ENCODE results near the gene CCDC194.
A peak's percentile ranks its signal among the peaks of the same experiment; 100 is the strongest.

Gene CCDC194, protein sequence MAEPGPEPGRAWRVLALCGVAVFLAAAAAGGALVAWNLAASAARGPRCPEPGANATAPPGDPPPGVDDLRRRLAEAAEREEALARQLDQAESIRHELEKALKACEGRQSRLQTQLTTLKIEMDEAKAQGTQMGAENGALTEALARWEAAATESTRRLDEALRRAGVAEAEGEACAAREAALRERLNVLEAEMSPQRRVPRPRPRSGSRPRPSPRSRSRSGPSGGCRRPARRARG

DNA sequence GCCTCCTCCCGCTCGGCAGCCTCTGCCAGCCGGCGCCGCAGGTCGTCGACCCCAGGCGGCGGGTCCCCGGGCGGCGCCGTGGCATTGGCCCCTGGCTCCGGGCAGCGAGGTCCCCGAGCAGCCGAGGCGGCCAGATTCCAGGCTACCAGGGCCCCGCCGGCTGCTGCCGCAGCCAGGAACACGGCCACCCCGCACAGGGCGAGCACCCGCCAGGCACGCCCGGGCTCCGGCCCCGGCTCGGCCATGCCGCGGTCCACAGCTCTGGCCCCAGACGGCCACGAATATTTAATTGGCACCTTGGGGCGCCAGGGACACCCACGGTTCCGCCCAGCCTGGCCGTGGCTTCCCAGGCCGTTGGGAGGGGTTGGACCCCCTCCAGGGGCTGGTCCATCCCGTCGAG is at the start of gene CCDC194:
Gene CCDC194 (minus strand): TSS at position 283 of the 400 bp plus-strand sequence. CDS start 38 bp downstream, at position 245.
- no peak for DNase-seq (ENCODE audit: low read depth)

DNA sequence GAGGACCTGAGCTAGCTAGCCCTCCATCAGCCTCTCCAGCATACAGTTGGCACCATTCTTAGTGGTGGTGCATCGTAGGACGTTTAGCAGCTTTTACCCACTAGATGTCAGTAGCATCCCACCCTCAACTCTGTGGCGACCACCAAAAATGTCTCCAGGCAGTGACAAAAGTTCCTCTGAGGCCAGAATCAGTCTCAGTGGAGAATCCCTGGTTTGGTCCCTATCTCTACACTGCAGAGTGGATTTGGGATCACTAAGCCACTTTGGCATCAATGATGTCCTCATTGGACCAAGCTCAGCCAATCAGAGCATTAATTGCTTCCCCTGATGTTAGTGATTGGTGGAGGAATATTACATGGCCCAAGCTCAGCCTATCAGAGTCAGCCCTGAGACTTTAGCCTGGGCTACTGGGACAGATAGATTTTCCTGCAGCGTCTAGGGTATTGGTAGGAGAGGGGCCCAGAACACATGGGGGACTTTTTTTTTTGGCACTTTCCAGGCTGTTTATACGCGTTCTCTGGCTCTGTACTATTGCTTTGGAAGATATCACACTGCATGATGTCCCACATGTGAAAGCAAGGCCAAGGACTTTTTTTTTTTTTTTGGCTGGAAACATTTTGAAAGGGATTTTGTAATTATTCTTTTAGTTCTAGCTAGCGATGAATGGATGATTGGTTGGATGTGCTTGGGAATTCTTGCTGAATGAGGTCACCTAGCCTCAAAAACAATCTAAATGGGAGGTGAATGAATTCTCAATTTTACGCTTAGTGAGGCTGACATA is 47.4 kb upstream of the CCDC194 start:
- peak; percentile 38 for DNase-seq (ENCODE audit: low read depth)

DNA sequence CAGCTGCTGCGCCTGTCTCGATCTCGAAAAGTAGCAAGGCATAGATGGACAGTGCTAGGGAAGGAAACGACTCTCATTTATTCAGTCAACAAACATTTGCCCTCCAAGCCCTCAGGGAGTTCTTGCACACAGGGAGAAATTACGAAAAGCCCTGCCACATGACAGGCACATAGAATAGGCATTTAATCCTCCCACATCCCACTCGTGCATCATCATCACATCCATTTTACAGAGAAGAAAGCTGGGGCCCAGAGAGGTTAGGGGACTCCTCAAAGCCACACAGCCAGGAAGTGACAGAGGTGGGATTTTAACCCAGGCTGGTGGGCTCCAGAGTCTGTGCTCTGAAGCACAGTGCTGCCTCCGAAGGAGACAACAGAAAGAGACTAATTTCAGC is 42.9 kb upstream of the CCDC194 start:
- DNase-seq (ENCODE audit: low read depth) = no peak

DNA sequence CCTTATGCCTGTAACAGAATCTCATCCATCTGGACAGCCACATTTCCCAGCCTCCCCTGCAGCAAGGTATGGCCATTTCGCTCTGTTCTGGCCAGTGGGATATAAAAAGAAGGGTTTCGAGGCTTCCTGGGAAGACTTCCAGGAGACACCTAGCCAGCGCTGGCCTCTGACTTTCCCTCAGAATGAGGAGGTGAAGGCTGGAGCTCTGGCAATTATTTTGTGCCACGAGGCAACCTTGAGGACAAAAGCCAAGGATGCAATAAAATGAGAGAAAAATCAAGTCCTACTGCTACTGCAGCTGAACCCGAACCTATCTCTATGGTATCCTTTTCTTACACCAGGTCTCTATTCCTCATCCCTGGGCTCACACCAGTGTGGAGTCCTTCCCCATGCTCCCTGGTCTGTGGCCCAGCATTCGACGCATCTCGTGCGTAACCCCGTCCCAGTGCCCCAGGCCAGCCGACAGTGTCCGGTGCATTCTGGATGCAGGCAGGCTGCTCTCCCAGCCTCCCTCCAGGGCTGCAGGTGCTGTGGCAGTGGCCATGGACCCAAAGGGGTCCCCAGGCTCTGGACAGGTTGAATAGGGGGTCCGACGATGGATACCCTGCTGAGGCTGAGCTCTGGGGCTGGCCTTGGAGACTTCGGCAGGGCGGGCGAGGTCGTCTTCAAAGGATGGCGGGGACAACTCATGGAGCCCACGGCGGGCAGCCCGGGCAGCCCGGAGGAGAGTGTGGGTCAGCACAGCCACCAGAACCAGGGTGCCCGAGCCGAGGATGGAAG is 42.3 kb upstream of the CCDC194 start:
- no peak for DNase-seq (ENCODE audit: low read depth)

DNA sequence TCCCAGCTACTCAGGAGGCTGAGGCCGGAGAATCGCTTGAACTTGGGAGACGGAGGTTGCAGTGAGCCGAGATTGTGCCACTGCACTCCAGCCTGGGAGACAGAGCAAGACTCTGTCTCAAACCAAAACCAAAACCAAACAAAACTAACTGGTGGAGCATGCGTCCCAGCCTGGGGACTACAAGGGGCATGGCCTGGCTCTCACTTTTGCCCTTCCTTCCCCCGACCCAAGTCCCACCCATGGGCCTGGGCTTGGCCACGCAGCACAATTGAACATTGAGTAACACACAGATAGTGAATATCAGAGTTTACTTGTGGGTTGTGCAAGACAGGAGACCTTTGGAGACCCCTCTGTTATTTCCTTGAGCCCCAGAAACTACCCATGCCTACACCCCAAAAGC is 41.2 kb upstream of the CCDC194 start:
- DNase-seq (ENCODE audit: low read depth) = no peak

DNA sequence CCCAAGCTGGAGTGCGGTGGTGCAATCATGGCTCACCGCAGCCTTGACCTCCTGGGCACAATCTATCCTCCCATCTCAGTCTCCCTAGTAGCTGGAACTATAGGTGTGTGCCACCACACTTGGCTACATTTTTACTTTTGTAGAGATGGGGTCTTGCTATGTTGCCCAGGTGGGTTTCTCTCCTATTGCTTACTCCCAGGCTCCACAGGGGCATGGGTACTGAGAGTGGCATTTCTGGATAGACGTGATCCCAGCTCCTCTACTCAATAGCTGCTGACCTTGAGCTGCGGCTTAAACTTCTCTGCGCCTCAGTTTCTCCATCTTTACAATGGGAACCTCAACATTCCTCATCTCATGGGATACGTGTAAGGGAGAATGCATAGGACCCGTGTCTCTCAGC is 37.4 kb upstream of the CCDC194 start:
- no peak for DNase-seq (ENCODE audit: low read depth)

DNA sequence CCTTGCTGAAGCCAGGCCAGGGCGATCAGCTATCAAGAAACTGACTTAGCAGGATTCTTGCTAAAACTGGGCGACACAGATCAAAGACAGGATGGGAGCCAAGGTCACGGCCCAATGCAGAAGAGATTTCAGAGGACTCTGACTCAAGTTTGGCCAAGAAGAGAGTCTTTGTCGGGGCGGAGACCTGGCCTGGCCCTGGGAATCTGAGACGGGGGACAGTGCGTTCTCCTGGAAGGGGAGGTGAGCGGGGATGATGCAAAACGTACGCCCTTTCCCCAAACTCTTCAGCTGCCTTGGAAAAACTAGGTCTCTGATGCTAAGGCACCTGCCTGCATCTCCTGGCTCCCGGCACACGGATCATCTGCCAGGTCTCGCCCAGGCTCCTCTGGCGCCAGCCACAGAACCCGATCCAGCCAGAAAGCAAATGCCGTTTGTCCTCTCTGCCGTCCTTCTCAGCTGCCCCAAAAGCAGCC is 35.7 kb upstream of the CCDC194 start:
- DNase-seq (ENCODE audit: low read depth) = no peak

DNA sequence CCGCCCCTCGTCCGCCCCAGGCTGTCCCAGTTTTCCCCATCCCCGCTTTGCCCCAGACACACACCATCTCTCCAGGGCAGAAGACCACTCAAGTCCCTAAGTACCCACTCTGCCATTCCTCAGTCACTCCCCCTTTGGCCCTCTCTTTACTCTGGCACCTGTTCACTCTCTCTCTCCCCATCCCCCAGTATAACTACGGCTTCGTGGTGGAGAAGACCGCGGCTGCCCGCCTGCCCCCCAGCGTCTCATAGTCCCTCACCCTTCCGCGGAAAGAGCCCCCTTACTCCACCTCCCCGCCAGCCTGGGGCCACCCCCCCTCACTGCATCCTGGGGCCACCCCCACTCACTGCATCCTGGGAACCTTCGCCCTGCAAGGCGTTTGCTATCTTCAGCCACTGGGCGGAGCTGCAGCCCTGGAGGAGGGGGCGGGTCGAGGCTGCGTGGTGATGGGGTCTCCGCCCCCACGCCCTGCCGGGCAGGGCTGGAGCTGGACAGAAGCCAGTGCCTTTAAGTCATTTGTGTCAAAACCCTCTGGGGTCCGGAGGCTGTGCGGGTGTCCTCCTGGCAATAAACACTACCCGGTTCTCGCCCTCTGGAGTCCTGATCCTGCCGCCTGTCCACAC is 30.9 kb upstream of the CCDC194 start:
- peak; percentile 41 for DNase-seq (ENCODE audit: low read depth)

DNA sequence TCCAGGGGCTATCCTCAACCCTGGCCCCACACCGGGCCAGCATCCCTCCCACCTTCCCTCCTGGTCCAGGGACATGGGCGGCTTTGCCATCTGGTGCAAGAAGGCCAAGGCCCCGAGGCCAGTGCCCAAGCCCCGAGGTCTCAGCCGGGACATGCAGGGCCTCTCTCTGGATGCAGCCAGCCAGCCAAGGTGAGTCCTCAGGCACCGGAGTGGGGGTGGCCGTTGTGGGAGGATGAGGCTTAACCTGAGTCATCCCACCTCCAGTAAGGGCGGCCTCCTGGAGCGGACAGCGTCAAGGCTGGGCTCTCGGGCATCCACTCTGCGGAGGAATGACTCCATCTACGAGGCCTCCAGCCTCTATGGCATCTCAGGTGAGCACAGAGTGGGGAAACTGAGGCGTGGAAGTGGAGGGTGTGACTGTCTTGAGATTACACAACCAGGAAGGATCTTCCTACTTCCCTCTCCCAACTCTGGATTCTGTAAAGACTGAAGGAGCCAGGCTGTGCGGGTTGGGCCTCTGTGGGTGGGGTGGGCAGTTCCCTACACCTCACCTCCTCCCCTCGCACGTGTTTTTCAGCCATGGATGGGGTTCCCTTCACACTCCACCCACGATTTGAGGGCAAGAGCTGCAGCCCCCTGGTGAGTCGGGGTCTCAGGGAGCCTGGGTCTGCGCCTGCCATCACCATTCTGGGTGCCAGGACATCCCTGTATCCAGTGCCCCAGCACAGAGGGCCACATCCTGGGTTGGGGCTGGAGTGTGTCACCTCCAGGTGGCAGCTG is 29.6 kb upstream of the CCDC194 start:
- DNase-seq (ENCODE audit: low read depth) = no peak

DNA sequence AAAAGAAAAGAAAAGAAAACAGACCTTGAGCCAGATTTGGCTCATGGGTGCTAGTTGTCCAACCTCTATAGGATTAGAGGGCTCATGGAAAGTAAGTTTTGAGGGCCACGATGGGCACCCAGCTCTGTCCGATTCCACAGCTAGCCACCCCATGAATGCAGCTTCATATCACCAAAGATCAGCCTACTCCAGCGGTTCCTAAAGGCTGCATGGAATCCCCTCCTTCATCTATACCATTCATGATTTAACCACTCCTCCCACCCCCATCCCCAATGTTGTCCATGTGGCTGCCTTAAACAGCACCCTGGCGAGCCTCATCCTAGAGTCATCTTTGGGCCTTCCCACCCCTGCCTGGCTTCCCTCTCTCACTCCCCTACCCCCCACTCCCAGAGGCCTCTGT is 27.9 kb upstream of the CCDC194 start:
- no peak for DNase-seq (ENCODE audit: low read depth)

DNA sequence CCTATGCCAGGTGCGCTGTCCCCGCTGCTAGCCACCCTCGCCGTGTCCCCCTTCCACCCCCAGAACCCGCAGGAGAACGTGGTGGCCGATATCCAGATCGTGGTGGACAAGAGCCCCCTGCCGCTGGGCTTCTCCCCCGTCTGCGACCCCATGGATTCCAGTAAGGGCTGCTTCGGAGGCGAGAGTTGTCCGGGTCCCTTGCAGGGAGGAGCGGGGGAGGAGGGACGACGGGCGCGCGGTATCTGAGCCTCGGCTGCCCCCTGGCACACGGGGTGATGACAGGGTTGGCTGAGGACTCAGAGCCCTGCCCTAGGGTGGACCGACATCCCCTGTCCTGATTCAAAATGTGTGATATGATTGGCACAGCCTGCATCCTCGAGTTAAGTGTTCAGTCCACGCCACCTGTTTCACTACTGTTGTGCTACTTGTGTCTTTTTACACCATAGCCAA is 26.5 kb upstream of the CCDC194 start:
- no peak for DNase-seq (ENCODE audit: low read depth)

DNA sequence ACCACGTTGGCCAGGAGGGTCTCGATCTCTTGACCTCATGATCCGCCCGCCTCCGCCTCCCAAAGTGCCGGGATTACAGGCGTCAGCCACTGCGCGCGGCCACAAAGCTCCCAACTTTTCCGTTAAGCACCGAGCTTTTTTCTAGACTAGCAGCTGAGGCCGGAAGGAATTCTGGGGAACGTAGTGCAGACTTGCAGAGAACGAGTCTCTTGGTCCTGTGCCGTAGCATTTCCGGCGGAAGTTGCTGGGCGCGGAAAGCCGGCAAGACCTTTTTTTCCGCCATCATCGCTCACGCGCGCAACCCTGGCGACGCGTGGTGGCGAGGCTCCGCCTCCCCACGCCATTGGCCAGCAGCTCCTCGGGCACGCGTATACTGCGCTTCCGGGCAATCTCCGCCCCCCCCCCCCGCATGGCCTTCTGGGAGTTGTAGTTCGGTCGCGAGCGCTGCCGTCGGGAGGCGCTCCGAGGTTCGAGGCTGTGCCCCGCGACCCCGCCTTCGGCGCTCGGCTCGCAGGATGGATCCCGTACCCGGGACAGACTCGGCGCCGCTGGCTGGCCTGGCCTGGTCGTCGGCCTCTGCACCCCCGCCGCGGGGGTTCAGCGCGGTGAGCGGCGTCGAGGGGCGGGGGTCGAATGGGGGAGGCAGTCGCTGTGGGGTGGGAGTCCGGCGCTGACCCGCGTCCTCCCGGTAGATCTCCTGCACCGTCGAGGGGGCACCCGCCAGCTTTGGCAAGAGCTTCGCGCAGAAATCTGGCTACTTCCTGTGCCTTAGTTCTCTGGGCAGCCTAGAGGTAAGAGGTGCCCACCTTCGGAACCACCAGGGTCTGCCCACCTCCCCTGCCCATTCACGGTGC is 25.9 kb upstream of the CCDC194 start, which contains the start of gene MVB12A:
Gene MVB12A (plus strand): TSS at position 427 of the 854 bp plus-strand sequence. CDS start 89 bp downstream, at position 516.
- peak; percentile 99 for DNase-seq (ENCODE audit: low read depth)

DNA sequence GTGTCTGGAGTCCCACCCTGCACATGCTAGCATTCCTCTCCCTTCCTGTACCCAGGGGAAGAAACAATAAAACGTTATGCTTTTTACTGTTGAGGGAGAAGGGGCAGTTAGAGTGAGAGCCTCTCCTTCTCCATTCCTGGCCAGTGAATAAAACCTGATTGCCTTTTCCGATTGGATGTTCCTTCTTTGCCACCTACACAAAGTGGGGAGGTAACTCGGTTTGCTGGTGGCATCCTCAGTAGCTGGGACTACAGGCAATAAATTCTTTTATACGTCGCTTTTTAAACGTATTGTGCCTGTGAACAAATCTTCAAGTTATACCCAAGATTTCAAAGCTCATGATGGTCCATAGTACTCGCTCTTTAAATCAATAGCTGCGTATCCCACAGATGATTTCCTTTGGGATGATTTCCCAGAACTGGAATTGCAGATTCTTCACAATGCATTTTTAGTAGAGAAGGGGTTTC is 25.2 kb upstream of the CCDC194 start:
- no peak for DNase-seq (ENCODE audit: low read depth)

DNA sequence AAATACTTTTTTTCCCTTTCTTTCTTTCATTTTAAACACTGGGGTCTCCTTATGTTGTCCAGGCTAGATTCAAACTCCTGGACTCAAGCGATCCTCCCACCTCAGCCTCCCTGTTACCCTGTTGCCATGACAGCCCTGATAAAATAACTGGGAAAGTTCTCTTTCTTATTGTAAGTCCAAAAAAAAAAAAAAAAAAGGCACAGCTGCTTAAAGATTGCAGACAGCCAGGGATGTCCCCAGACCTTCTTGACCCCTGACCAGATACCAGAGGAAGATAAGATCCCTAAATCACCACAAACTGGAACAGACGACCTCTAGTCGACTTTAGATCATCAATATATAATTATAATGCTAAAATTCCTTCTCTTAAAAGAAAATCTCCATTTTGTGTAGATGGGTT is 24.7 kb upstream of the CCDC194 start:
- no peak for DNase-seq (ENCODE audit: low read depth)

DNA sequence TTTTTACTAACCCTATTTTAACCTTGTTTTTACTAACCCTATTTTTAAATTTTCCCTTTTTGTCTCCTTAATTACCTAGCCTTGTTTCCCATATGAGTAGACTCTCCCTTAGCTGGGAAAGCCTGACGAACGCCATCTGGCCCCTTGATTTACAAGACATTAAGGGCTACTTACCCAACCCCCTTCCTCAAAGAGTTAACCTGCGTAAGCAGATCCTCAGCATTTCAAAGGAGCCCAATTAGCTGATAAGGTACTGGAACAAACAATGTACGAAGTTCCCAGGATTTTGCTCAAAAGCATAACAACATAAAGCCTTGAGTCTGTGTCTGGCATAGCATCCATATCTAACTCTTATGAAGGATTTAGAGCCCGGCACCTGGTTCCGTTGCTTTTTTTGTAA is 21.1 kb upstream of the CCDC194 start:
- no peak for DNase-seq (ENCODE audit: low read depth)

DNA sequence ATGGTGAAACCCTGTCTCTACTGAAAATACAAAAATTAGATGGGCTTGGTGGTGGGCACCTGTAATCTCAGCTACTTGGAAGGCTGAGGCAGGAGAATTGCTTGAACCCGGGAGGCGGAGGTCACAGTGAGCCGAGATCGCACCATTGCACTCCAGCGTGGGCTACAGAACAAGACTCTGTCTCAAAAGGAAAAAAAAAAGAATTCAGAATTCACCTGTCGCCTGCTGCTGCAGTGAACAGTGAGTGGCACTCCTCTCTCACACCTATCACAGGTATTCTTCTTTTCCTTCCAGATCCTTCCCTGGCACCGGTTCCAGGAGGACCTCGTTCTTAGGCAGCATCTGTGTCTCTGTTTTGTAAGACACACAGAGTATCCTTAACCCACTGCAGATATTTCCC is 20.1 kb upstream of the CCDC194 start:
- DNase-seq (ENCODE audit: low read depth) = no peak

DNA sequence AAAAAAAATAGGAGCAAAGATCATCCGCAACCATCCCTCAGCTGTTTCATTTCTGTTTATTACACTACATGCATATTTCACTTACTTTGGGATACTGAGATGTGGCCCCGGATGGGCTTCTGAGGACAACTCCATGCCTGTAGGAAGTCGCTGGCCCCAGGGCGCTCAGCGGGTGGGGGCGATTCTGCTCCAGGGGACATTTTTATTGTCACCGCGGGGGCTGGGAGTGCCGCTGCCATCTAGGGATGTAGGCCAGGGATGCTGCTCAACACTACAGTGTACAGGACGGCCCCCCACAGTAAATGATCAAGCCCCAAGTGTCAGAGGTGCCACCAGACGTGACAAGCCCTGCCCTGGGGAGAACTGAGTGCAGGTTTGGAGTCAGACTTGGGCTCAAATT is 17.8 kb upstream of the CCDC194 start:
- DNase-seq (ENCODE audit: low read depth) = no peak

DNA sequence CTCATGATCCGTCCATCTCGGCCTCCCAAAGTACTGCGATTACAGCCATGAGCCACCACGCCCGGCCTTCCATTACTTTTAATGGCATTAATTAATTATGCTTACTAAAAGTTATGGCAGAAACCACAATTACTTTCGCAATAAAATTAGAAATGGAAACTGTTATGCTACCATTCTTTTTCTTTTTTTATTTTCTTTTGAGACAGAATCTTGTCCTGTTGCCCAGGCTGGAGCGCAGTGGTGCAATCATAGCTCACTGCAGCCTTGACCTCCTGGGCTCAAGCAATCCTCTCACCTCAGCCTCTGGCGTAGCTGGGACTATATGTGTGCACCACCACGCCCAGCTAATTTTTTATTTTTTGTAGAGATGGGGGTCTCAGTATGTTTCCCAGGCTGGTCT is 16.0 kb upstream of the CCDC194 start:
- no peak for DNase-seq (ENCODE audit: low read depth)

DNA sequence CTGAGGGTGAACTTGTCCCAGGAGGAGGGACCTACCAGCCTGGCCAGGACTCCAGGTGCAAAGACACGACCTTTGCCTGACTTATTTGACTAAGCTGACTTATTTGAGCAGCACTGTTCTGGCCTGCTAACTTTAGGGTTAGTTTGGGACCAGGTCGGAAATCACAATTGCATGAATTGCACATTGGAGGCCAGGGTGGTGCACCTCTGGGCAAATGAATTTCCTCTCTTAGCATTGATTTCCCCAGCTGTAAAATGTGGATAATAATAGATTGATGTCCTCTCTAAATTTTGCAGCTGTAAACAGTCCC is 12.8 kb upstream of the CCDC194 start:
- DNase-seq (ENCODE audit: low read depth) = no peak

Data from iris pigment epithelial cell (primary cell).